NCI-H345 treated with DMSO at 0.1 percent for 48 hours (cell line): ENCODE measurements around the gene TMPRSS4.

Experiments
- DNase-seq: peaks from one replicate; lab custom pipeline; 2025; ENCODE audit not compliant: unreplicated experiment; lab: John Stamatoyannopoulos, UW

The TMPRSS4 gene

DNA sequence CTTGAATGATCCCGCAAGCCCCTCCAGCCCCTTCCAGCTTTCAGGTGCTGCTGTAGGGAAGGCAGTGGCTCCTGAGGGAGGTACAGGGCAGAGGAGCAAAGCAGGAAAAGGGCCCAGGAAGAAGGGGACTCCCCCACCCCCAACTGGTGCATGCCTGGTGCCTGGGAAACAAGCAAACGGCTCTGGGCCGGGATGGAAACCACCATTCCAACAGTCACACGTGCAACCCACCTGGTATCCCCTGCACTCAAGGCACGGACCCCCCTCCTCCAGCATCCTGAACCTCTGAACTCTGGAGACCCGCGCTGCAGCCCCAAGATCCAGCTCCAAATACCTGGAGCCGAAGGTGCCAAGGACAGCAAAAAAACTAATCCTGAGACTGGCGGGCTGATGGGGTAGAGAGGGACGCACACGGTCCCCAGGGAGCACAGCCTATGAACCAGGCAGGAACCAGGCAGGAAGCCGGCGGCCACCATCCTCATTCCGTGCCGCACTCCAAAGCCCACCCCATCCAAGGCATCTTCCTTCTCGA, 75.2 kb downstream of the TMPRSS4 start:
- no peak for DNase-seq

DNA sequence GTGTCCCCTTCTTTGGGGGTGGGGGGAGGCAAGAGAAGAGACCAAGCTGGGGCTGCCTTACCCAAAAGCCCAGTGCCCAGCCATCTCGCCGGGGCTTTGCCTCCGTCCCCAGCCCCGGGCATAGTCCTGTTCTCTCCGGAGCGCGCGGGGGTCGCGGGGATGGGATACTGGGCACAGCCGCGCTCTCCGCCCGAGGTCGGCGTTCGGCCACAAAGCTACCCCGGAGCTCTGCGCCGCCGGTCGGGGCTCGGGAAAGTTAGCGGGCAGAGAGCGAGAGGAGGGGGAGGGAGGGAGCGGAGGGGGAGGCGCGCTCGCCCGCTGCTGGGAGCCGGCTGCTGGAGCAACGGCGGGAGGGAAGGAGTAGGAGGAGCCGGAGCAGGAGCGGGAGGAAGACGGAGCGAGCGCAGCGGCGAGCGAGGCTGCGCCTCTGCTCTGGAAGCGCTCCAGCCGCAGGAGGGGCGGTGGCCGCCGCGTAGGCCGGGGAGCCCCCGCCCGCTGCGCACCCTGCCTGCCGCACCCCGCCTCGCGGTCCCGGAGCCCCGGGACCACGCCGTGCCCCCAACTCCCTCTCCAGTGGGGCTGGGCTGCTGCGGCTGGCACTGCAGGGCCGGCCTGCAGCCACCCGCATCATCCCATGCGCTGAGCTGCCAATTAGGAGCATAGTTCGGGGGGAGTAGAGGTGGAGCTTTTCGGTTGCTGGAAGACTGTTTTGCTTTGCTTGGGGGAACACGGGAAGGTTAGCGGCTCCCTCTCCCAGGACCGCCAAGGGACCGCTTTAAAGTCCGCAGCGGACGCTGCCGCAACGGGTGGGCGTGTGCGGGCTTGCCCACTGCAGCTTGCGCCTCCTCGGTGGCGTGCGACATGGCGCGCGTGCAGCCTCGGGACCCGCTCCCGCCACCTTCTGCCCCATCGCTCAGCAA, 75.9 kb downstream of the TMPRSS4 start, which contains the start of gene SCN4B:
SCN4B (minus strand) TSS at position 272 of the 920 bp plus-strand sequence; CDS start at position 122, 150 bp downstream.
- DNase-seq = peak; percentile 12

DNA sequence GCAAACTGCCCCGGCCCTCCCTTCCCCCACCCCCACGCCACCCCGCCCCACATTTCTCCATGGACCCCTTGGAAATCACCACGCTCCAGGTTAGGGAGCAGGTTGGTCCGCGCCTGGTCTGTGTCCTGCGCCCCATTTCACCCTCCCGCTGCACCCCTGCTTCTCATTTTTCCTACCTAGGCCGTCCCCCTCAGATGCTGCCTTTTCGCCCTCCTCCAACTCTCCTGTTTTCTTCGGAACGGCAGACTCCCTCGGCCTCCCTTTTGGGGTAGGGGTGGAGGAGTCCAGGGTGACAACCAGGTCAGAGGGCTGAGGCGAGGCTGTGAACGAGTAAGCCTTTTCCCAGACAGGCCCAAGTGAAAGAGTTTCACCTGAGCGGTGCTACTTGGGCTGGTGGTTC, 76.6 kb downstream of the TMPRSS4 start:
- no peak for DNase-seq

DNA sequence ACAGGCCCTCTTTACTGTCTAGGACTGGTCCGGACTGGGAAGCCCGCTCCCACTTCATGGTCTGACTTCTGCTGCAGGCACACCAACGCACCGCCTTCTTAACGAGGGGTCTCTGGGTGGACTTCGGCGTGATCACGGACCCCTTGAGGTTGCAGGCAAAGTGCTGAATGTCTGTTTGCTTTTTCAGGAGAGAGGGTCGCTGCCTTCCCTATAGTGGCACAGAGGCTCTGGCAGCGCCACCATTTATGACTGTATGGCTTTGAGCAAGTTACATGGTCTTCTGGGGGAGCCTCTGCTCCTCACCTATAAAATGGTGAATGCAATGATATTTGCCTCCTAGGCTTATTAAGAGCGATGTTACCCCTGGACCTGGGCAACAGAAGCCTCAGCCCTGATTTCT, 77.1 kb downstream of the TMPRSS4 start:
- DNase-seq = no peak

DNA sequence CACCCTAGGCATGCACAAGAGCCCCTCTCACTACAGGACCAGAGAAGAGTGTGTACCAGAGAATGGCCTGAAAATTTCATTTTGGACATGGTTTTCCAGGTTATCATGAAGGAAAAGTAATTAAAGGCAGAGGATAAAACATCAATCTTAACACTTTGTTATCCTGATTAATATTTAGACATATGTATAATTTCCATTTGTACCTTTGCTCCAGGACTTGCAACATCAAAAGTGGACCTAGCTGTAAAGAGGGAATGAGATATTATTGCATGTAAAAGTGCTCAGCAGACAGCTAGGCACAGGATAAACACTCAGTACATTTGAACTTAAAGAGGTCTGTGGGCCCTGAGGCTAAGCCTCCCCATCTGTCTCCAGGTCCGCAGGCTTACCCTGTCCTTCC, 77.8 kb downstream of the TMPRSS4 start:
- DNase-seq = no peak

DNA sequence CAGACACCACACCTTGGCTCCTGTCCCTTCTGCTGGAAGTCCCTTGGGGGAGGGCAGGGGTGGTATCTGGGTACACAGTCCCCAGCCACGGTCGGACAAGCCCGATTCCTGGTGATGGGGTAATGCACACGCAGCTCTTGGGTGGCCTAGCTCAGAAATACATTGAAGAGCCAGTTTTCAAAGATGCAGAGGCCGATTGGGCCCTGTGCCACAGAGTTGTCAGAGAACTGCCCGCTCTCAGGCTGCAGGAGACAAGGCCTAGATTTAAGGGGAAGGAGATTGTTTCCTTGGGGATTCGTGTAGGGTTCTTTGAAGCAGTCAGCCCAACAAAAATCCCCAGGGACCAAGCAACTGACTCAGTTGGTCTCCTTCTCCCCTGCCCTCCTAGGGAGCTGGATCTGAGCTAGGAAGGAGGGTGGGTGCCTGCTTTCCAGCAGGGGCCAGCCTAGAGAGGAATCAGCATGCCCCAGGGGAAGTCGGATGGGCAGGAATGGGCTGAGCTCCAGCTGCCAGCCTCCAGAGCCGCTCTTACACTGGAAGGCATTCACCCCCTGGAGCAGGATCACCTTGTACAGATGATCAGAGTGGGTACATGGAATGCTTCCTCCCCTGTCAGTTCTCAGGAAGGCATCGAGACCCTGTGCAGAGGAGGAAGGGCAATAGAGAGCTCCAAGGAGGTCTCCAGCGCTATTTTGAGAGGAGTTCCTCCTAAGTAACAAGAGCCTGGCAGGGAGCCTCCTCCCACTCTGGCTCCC, 79.1 kb downstream of the TMPRSS4 start:
- DNase-seq = peak; percentile 57

DNA sequence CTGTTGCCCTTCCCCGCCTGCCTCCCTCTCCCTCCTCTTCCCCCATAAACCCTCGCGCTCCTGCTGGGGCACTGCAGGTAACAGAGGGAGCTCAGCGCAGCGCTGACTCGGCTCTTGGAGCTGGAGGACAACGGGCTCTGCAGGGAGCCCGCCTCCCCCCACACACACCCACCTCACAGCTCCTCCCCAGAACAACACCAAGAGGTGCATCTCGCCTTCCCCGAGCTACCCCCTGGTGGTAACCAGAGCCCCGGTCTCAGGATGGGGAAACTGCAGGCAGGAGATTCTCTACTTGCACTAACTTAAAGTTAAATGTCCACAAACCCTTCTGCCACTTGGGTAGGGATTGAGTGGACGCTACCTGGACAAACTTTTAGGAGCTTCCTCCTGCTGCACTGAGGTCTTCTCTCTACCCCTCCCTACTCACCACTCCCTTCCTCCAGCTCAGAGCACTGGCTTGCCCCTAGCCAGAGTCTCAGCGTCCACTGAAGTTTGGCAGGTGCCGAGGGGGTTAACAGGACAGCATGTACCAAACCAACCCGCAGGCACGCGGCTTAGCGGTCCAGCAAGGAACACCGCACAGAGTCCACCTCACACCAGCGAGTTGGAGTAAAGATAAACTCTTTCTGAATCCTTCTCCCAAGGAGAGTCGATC, 79.8 kb downstream of the TMPRSS4 start:
- DNase-seq = no peak

DNA sequence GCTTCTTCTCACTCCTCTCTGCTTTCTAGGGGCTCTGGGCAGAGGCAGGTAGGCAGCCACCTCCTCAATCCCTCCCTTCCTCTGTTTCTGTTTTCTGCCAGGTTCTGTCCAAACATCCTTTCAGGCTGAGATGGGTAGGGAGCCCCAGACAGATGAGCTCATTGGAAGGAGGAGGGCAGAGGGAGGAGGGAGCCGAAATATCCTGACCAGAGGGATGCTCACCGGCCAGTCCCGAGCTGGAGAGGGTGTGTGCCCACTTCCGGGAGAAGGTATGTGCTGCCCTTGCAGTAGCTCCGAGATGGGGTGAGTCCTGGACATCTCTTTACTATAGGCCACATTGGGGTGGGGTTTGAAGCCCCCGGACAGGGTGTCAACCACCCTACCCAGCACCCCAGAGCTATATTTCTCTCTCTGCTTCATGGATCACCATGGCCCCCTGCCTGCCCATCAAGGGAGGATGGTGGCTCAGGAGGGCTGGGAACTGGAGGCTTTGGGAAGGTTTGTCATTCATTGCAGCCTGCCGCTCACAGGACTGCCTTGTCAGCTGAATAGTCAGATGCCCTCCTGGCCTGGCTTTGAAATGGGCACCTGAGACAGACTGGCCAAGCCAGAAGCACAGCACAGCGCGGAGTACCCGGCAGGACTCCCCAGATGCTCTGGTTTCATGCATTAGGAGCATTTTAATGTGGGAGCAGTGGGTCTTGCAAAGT, 80.5 kb downstream of the TMPRSS4 start:
- no peak for DNase-seq

DNA sequence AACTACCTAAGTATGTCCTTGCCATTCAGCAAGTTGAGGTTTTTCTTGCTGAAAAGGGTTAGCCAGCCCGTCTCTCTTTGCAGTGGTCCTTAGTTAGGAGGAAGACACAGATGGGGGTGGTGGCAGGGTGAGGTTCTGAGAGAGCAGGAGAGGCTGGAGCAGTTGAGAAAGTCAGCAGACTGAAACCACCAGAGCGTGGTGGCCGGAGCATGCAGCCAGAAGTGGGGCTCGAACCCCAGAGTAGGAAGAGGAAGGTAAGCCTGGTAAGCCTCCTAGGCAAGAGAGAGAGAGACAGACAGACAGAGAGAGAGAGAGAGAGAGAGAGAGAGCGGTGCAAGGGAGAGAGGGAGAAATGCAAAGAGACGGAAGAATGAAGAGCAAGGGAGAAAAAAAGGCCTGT, 84.9 kb downstream of the TMPRSS4 start:
- DNase-seq = no peak

DNA sequence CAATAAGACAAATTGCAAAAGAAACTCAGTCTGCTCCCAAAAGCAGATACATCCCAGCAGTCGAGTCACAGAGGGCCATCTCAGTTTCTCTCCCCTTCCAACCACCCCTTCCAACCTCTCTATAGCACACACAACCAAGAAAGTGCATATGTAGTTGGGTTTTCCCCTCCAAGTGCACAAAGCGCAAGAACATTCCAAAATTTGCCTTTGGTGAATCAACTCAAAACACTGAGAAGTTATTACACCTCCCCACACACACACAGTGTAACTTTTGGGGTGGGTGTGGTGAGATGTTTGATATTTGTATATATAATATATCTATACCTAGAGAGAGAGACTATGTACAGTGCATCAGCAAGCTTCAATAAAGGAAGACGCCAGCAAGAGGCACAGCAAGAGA, 86.0 kb downstream of the TMPRSS4 start:
- no peak for DNase-seq

DNA sequence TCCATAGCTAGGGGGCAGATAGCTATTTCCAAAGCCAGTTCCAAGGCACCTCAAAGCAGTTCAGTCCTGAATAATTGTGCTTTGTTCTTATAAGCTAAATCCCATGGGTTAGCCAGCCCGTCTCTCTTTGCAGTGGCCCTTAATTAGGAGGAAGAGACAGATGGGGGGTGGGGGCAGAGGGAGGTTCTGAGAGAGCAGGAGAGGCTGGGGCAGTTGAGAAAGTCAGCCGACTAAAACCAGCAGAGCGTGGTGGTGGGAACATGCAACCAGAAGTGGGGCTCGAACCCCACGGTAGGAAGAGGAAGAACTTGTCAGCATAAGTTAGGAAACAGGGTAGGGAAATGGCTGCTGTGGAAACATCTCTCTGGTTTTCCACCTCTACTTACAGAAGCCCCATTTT, 86.6 kb downstream of the TMPRSS4 start:
- no peak for DNase-seq

DNA sequence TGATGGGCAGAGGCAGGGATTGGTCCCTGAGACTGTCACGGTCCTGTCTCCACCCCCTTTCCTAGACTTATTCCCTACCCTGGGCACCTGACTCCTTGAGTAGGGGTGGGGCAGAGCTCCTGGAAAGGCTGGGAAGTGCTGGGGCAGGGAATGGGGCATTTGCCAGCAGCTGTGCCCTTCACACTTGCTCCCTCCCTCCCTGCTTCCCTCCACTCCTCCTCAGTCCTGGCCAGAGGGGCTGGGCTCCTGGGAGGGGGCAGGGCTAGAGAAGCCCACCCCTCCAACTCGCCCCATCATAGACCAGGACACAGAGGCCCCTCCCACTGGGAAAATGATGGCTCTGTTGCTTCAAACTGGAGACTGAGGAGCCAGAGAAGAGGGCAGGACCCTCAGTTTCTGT, 88.0 kb downstream of the TMPRSS4 start:
- DNase-seq = no peak

DNA sequence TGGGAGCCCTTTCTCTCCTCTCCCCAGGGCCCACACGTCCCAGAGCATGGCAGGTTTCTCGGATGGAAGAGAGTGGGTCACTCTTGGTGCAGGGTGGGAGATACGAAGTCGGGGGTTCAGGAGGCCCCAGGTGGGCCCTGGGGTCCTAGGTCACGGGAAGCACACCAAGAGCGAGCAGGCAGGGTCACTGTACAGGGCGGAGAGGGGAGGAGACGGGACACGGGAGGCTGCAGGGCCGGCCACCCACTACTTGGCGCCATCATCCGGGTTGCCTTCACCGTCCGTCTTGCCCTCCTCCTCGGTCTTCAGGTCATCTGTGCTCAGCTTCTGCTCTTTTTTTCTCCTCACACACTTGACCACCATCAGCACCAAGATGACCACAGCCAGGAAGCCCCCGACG, 89.8 kb downstream of the TMPRSS4 start:
- DNase-seq = no peak

DNA sequence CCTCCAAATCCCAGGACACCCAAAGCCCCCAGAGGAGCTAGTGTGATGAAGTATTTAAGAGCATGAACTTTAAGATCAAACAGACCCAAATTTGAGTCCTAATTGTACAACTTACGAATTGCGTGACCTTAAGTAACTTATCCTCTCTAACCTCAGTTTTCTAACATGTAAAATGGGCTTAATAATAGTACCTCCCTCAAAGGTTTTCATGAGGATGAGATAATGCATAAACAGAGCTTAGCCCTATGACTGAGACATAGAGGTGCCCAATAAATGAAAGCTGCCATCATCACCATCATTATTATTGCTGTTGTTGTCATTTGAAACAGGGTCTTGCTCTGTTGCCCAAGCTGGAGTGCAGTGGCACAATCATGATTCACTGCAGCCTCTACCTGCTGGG, 90.4 kb downstream of the TMPRSS4 start:
- DNase-seq = no peak

DNA sequence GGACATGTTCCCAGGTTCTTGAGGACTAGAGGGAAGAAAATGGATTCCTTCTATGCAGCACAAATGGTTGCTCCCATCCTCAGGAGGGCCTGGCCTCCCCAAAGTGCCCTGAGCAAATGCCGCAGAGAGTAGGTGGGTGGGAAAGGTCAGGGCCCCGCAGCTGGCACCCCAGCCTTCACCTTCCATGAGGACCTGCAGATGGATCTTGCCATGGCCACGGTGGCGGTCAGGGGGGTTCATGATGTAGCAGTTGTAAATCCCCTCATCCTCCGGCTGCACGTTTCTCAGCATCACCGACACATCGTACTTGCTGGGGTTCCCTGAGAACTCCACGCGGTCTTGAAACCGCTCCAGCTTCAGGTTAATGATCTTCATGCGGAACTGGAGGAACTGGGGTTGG, 91.0 kb downstream of the TMPRSS4 start:
- DNase-seq = no peak

DNA sequence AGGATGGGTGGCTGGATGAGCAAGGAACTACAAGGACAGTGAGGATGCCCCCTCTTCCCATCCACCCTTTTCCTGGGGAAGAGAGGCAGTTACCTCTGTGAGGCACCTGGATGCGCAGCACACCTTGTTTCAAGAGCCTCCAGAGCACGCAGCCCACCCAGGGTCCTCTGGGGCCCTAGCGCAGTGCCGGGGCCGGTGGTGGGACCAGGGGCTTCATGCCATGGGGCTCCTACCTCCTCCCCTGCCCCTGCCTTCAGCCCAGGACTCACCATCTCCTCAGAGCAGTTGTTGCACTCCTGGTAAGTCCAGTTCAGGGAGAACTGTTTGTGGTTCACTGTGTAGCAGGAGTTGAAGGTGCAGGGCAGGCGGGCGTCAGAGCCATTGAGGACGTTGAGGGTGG, 91.4 kb downstream of the TMPRSS4 start:
- DNase-seq = no peak

DNA sequence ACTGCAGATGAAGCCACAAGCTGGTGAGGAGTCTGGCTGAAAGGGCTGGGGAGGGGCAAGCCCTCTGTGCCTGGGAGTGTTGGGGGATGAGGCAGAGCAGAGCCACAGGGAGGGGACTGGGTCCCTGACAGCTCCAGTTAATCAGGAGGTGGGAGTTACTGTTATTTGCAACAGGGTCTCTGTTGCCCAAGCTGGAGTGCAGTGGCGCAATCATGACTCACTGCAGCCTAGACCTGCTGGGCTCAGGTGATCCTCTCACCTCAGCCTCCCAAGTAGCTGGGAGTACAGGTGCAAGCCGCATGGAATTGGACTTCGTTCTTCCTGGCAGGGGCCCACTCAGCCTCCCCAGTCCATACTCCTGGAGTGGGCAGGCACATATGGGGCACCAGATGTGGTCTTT, 91.9 kb downstream of the TMPRSS4 start:
- DNase-seq = no peak

DNA sequence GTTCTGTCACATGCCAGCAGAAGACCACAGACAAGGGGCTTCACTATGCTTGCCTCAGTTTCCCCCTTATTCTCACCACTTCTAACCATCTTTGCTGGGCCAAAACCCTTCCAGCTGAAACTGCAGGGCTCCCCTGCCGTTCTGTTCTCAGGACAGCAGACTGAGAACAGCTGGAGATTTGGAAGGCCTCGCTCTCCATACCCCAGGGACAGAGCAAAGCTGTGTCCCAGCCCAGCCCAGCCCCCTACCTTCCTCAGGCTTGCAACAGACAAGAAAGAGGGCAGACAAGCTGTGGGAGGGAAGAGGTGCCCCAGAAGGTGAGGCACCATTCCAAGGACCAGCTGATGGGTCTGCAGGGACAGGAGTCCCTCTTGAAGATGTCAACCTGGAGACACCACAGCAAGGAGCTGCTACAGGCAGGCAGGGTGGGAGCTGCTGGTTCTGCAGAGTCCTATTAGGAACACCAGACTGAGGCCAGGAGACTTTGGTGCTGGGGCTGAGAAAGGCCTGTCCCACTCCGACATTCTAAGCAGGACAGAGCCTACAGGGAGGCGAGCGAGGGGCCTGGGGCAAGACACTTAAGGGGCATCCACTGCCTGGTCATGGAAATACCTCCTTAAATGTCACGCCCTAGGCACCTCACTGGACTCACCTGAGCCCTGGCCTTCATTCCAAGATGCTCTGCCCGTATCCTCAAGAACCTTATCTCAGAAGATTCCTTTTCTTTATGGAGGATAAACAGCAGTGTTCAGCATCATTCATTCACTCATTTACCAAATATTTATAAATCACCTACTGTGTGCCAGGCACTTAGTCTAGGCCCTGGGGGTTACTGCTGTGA, 92.6 kb downstream of the TMPRSS4 start:
- no peak for DNase-seq

DNA sequence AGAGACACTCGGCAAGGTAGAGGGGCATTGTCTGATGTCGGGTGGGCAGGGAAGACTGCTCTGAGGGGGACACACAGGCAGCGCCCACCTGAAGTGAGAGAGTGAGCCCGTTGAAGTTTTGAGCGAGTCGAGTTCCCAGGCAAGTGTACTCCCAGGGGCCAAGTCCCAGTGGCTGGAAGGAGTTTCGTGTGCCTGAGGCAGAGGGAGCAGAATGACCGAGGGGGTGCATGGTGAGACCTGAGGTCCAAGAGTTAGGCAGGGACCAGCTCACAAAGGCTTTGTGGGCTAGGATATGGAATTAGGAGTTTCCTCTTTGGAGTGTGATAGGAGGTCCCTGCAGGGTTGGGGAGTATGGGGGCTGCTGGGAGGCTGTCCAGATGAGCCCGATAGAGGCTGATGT, 93.4 kb downstream of the TMPRSS4 start:
- DNase-seq = no peak

DNA sequence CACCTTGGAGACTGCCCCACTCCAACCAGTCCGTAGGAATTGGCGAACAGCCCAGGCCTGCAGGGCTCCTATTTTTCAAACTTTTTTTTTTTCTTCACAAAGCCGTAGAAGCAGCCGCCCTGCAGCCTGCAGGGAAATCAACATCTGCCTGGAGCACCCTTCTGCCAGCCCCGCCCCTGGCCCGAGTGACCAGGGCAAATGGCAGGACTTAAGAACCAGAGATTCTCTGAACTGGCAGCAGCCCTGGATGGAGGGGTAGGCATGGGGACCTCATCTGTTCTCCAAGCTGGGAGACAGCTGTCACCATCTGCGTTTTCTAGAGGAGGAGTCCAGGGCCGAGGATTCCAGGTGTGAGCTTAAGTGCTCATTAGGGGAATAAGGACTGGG, 94.0 kb downstream of the TMPRSS4 start:
- peak; percentile 67 for DNase-seq
